ENCODE results near the gene NIM1K. TPM values are rescaled to one million over a fixed set of nuclear protein-coding genes. Genes with fewer than 3 reads are reported as not detected.

Gene NIM1K
- total RNA-seq, 1 donor from 2014 or later: 0.67 TPM

- Mint-ChIP-seq H3K36me3 (ENCODE audit: low read depth) (peaks cover 2% of the 10 kb centered on the region), H3K9me3 (ENCODE audit: low read depth) (no peaks in the 10 kb centered on the region), H3K4me1 (ENCODE audit: low read depth) (peaks cover 3% of the 10 kb centered on the region), H3K27me3 (ENCODE audit: low read depth) (peaks cover 3% of the 10 kb centered on the region), H3K27ac (ENCODE audit: unreplicated experiment) (no peak overlapping the region), H3K4me3 (ENCODE audit: unreplicated experiment) (no peak overlapping the region)
- DNase-seq (ENCODE audit: low spot score): no peak
- no peak for TF ChIP-seq CTCF (IDR thresholded peaks at IDR 0.05)
Measured at GRCh38 chr5:43204958-43205357, 12.9 kb downstream of the NIM1K start.

- Mint-ChIP-seq H3K4me3 (ENCODE audit: unreplicated experiment) (no peak overlapping the region), H3K4me1 (ENCODE audit: low read depth) (peaks cover 3% of the 10 kb centered on the region), H3K27ac (ENCODE audit: unreplicated experiment) (no peak overlapping the region), H3K36me3 (ENCODE audit: low read depth) (peaks cover 2% of the 10 kb centered on the region), H3K9me3 (ENCODE audit: low read depth) (no peaks in the 10 kb centered on the region), H3K27me3 (ENCODE audit: low read depth) (peaks cover 17% of the 10 kb centered on the region)
- no peak for TF ChIP-seq CTCF (IDR thresholded peaks at IDR 0.05)
- DNase-seq (ENCODE audit: low spot score): no peak
Measured at GRCh38 chr5:43207601-43208000, 15.6 kb downstream of the NIM1K start.

GRCh38 chr5:43208658-43209057 lies 16.6 kb downstream of the NIM1K start:
- peaks cover 17% of the 10 kb centered on the region for H3K27me3 Mint-ChIP-seq (ENCODE audit: low read depth)
- H3K9me3 Mint-ChIP-seq (ENCODE audit: low read depth): no peaks in the 10 kb centered on the region
- DNase-seq (ENCODE audit: low spot score): no peak
- peaks cover 3% of the 10 kb centered on the region for H3K4me1 Mint-ChIP-seq (ENCODE audit: low read depth)
- peaks cover 2% of the 10 kb centered on the region for H3K36me3 Mint-ChIP-seq (ENCODE audit: low read depth)
- H3K27ac Mint-ChIP-seq (ENCODE audit: unreplicated experiment): no peak overlapping the region
- H3K4me3 Mint-ChIP-seq (ENCODE audit: unreplicated experiment): no peak overlapping the region
- TF ChIP-seq CTCF (IDR thresholded peaks at IDR 0.05): no peak

- Mint-ChIP-seq H3K36me3 (ENCODE audit: low read depth) (peaks cover 2% of the 10 kb centered on the region), H3K4me3 (ENCODE audit: unreplicated experiment) (no peak overlapping the region), H3K27me3 (ENCODE audit: low read depth) (peaks cover 17% of the 10 kb centered on the region), H3K4me1 (ENCODE audit: low read depth) (peaks cover 3% of the 10 kb centered on the region), H3K9me3 (ENCODE audit: low read depth) (no peaks in the 10 kb centered on the region), H3K27ac (ENCODE audit: unreplicated experiment) (no peak overlapping the region)
- DNase-seq (ENCODE audit: low spot score): no peak
- no peak for TF ChIP-seq CTCF (IDR thresholded peaks at IDR 0.05)
Measured at GRCh38 chr5:43209060-43209459, 17.0 kb downstream of the NIM1K start.

GRCh38 chr5:43209833-43210232 lies 17.8 kb downstream of the NIM1K start:
- no peak for DNase-seq (ENCODE audit: low spot score)
- H3K27ac Mint-ChIP-seq (ENCODE audit: unreplicated experiment): no peak overlapping the region
- TF ChIP-seq CTCF (IDR thresholded peaks at IDR 0.05): no peak
- peaks cover 3% of the 10 kb centered on the region for H3K4me1 Mint-ChIP-seq (ENCODE audit: low read depth)
- no peak overlapping the region for H3K4me3 Mint-ChIP-seq (ENCODE audit: unreplicated experiment)
- H3K27me3 Mint-ChIP-seq (ENCODE audit: low read depth): peaks cover 17% of the 10 kb centered on the region
- peaks cover 2% of the 10 kb centered on the region for H3K36me3 Mint-ChIP-seq (ENCODE audit: low read depth)
- no peaks in the 10 kb centered on the region for H3K9me3 Mint-ChIP-seq (ENCODE audit: low read depth)

All from chondrocyte (in vitro differentiated cells).